ENCODE measurements around the gene PCBP1.
"Not testable (repeated sequence)": the region's sequence is repeated elsewhere in the genome, so short reads cannot be mapped to it uniquely, and the experiment has no call there.

PCBP1 gene

DNA sequence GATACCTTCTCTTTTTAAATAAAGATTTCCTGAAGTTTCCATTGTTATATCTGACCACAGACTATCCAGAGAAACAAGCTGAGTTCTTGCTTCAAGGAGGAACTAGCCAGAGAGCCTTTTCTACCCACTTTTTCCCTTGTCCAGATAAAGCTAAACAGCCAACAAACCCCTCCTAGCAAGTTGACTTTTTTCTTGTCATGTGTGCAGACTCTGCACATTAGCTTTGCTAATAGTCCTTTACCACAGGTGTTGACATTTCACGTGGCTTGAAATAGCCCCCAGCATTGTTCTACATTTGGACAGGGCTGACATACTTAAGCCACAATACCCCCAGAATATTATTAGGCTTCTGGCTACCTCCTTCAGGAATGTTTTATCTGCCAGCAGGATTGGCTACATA is 40.7 kb downstream of the PCBP1 start:
- DNase-seq = no peak

DNA sequence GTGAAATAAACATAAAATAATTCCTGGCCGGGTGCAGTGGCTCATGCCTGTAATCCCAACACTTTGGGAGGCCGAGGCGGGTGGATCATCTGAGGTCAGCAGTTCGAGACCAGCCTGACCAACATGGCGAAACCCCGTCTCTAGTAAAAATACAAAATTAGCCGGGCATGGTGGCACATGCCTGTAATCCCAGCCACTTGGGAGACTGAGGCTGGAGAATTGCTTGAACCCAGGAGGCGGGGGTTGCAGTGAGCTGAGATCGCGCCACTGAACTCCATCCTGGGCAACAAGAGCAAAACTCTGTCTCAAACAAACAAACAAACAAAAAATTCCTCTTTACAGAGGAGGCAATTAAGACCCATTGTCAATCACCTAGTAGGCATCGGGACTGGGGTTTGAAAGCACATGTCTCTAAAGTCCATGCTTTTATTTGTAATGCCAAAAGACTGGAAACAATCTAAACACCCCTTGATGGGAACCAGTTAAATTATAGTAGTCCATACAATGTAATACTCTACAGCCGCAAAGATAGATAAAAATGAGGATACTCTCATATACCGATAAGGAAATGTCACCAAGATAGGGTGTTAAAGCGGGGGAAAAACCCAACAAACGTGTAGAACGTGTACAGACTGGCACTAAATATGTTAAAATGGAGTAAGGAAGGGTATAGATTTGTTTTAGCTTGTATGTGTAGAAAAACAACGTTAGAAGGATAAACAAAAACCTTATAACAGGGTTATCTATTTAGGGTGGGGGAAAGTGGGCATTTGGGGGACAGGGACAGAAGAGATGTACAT is 44.3 kb downstream of the PCBP1 start:
- DNase-seq = not testable (repeated sequence)

DNA sequence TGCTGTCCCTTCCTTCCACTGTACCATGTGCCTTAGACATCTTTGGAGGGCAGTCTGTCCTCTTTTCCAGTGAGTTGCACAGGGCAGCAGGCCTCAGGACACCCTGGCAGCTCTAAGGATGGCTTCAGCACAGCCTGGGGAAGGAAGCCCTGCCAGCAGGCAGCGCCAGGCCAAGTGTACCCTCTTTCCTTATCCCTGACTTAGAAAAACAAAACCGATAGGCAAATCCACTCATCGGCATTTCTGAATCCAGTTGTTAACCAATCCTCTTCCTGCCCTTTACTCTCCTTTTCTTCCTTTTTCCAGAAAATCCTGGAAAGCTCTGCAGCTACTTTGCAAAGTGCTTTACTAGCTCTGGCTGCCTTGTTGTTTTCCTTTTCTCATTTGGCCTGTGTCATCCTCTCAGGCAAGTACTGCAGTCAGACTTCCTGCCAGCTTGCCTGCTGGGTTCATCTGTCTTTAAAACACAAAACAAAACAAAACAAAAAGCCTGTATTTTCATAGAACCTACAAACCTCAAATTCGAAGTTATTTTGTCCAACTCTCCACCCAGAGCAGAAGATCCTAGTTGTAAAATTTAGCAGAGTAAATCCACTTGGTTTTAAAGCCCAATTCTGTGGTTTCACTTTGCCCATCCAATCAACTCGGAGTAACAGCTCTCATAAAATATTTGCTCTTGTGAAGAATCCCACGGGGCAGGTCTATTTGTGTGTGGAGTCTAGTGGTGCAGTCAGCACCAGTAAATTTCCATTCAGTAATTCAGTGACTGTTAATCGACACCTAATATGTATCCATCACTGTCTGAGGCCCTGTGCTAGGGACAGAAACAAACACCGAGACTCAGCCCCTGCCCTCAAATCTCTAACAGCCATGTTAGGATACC is 45.2 kb downstream of the PCBP1 start:
- peak; percentile 34 for DNase-seq

DNA sequence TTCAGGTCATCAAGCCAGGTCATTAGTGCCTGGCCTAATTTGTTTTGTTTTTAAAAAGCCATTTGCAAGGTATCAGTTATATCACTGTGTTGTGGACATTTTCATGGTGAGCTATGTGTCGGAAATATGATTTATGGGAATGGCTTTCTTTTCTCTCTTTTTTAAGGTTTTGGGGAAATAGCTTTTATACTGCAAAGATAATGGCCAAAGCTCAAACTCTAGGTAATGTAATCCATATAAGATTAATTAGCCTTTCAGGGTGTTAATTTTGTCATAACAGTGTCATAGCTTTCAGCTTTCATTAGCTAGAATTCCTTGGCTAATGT is 45.8 kb downstream of the PCBP1 start:
- DNase-seq = no peak

DNA sequence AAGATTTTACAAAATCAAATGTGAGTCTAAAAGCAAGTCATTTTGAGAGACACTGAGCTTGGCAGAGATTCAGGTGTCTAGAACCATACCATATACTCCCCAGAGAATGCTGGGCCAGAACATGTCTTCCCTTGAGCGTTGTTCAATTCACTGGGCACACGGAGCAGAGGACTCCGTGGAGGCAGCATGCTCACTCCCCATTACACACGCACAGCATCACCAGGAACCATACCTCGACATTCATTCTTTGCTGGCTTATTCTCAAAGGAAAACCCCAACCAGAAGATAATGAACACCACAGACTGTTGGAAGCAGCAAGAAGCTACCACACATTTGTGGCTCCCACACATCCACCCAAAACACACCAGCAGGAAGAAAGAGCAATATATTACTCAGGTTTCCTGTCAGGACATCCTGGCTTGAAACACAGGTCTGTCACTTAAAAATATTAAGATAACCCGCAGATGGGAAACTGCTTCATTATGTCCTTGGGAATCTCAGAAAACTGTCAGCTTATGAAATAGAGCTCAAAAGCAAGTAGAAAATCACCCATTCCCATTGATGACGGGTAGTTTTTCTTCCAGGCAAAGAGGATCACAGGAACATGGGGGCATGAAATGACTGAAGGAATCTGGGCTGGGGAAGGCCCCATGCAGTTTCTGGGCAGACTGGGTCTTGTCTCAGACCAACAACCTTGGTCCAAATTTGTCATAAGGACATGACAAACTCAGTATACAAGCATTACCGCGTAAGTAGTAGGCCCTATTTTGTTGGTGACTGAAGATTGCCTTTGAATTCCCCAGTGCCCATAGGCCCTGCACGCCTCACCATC is 46.4 kb downstream of the PCBP1 start:
- no peak for DNase-seq

DNA sequence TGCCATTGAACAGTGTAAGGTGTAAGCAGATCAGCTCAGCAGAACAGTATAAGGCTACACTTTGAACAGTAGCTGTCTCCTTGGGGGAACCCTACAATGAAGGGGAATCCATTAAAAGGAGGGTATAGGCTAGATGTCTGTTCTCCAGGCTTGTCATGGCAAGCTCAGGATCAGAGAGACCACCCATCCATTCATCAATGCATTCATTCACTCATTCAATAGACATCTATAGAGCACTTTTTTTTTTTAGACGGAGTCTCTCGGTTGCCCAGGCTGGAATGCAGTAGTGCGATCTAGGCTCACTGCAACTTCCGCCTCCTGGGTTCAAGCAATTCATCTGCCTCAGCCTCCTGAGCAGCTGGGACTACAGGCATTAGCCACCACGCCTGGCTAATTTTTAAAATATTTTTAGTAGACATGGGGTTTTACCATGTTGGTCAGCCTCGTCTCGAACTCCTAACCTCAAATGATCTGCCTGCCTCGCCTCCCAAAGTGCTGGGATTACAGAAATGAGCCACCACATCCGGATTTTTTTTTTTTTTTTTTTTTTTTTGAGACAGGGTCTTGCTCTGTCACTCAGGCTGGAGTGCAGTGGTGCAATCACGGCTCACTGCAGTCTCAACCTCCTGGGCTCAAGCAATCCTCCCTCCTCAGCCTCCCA is 47.2 kb downstream of the PCBP1 start:
- not testable (repeated sequence) for DNase-seq

Measured in NK-92 treated with Interleukin-12 subunit alpha and Interleukin-12 subunit beta, amount 100 ng/mL, for 24 hours (cell line).